Suprapubic skin (tissue), 4 donors: ENCODE measurements around the gene C14orf180.

Experiments
- EP300 ChIP-seq: sonication (generic); formaldehyde crosslinking; IDR thresholded peaks from one replicate; pipeline ENCODE4 v1.6.1; 2017; ENCODE audit warnings: antibody characterized with exemption
- POLR2A ChIP-seq, 2 donors: fragments of 450-650 bp; IDR thresholded peaks; one replicate each; pipeline ENCODE4 v1.6.1; 2017; ENCODE audit warnings: antibody characterized with exemption in 2 of 2, mild to moderate bottlenecking in 2 of 2, moderate library complexity in 2 of 2
- POLR2AphosphoS5 ChIP-seq, 3 donors: sonication (generic); formaldehyde crosslinking; IDR thresholded peaks; one replicate each; pipeline ENCODE4 v1.6.1; 2017; ENCODE audit warnings: antibody characterized with exemption in 3 of 3
- TF ChIP-seq, protein P1 (sequence below), 2 donors: fragments of 200-600 bp in 1 of 2; fragments of 450-650 bp in 1 of 2; sonication (generic) in 1 of 2; IDR thresholded peaks; one replicate each; pipeline ENCODE4 v1.5.1; 2016 to 2019; ENCODE audit warnings: antibody characterized with exemption in 2 of 2, mild to moderate bottlenecking in 1 of 2, moderate library complexity in 1 of 2

DNA sequence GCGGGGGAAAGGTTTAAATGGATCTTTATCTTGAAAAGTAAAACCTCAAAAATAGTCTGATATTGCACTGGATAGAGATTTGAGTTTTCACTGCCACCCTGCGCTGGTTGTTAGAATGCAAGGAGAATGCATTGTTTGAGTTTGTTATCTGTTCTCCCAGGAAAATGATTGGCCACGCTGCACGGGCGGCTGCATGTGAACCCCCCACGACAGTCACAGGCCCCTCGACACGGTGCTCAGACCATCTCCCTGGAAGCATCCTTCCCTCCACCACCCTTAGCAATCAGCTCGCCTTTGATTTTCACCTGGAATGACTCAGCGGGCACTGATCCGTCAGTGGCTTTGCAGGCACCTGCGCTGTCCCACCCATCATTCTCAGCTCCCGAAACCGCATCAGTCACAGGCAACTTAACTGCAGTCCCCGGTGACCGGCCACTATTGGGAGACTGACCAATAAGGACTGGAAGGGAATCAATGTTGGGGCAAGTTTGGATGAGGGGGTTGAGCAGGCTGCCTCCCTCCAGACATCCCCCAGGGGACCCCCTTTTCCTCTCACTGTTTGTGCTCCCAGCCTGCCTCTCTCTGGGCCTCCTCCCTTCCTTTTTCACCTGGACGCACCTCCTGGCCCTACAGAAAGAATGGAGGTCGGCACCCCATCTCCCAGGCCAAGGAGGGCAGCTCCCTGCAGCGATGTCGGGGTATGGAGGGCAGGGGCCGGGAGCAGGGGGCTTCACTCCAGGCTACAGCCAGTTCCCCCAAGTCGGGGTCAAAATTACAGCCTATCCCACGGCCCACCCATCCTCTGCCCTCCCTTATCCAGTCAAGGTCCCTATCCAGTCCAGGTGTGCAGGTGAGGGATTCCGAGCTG is 28.5 kb upstream of the C14orf180 start:
- TF ChIP-seq, protein P1, sequence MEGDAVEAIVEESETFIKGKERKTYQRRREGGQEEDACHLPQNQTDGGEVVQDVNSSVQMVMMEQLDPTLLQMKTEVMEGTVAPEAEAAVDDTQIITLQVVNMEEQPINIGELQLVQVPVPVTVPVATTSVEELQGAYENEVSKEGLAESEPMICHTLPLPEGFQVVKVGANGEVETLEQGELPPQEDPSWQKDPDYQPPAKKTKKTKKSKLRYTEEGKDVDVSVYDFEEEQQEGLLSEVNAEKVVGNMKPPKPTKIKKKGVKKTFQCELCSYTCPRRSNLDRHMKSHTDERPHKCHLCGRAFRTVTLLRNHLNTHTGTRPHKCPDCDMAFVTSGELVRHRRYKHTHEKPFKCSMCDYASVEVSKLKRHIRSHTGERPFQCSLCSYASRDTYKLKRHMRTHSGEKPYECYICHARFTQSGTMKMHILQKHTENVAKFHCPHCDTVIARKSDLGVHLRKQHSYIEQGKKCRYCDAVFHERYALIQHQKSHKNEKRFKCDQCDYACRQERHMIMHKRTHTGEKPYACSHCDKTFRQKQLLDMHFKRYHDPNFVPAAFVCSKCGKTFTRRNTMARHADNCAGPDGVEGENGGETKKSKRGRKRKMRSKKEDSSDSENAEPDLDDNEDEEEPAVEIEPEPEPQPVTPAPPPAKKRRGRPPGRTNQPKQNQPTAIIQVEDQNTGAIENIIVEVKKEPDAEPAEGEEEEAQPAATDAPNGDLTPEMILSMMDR (IDR thresholded peaks at IDR 0.05), result no peak
- TF ChIP-seq POLR2A (IDR thresholded peaks at IDR 0.05) (no peak), EP300 (no peak), POLR2AphosphoS5 (IDR thresholded peaks at IDR 0.05) (no peak)
